Hepatocyte (in vitro differentiated cells): Measurements from ENCODE around the gene PPM1F.
"Not testable (repeated sequence)": the region's sequence is repeated elsewhere in the genome, so short reads cannot be mapped to it uniquely, and the experiment has no call there.

ENCODE experiments used
- EZH2 ChIP-seq: fragments of 200-600 bp; sonication (generic); IDR thresholded peaks from 2 replicates; pipeline ENCODE4 v1.6.1; 2016; ENCODE audit warnings: antibody characterized with exemption, mild to moderate bottlenecking, borderline replicate concordance
- EZH2phosphoT487 ChIP-seq: fragments of 200-600 bp; sonication (generic); IDR thresholded peaks from one replicate; pipeline ENCODE4 v1.6.1; 2018; ENCODE audit warnings: antibody characterized with exemption, mild to moderate bottlenecking, low read depth, moderate library complexity; ENCODE audit not compliant: unreplicated experiment, severe bottlenecking
- TF ChIP-seq, protein P1 (sequence below): fragments of 200-600 bp; sonication (generic); IDR thresholded peaks from 2 replicates; pipeline ENCODE4 v1.5.1; 2016; ENCODE audit warnings: antibody characterized with exemption, mild to moderate bottlenecking; ENCODE audit not compliant: poor library complexity

DNA sequence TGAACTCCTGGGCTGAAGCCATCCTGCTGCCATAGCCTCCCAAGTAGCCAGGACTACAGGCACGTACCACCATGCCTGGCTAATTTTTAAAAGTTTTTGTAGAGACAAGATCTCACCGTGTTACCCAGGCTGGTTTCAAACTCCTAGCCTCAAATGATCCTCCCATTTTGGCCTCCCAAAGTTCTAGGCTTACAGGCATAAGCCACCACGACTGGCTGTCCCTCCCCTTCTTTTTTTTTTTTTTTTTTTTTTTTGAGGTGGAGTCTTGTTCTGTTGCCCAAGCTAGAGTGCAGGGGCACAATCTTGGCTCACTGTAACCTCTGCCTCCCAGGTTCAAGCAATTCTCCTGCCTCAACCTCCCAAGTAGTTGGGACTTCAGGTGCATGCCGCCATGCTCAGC is 77.7 kb downstream of the PPM1F start:
- TF ChIP-seq, protein P1, sequence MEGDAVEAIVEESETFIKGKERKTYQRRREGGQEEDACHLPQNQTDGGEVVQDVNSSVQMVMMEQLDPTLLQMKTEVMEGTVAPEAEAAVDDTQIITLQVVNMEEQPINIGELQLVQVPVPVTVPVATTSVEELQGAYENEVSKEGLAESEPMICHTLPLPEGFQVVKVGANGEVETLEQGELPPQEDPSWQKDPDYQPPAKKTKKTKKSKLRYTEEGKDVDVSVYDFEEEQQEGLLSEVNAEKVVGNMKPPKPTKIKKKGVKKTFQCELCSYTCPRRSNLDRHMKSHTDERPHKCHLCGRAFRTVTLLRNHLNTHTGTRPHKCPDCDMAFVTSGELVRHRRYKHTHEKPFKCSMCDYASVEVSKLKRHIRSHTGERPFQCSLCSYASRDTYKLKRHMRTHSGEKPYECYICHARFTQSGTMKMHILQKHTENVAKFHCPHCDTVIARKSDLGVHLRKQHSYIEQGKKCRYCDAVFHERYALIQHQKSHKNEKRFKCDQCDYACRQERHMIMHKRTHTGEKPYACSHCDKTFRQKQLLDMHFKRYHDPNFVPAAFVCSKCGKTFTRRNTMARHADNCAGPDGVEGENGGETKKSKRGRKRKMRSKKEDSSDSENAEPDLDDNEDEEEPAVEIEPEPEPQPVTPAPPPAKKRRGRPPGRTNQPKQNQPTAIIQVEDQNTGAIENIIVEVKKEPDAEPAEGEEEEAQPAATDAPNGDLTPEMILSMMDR, result not testable (repeated sequence)
- TF ChIP-seq EZH2, EZH2phosphoT487: not testable (repeated sequence)
